HL-60 (cell line): ENCODE measurements around the gene PTPRR.

Experiments used
- CTCF ChIP-seq: IDR thresholded peaks from one replicate; pipeline ENCODE4 v1.5.1; 2011; ENCODE audit warnings: low read length, control low read depth, inconsistent platforms; ENCODE audit not compliant: insufficient read depth
- GABPA ChIP-seq: IDR thresholded peaks from 2 replicates; pipeline ENCODE4 v1.6.1; 2012; ENCODE audit warnings: low read depth

- TF ChIP-seq CTCF = no peak
- TF ChIP-seq GABPA = no peak
Observed at GRCh38 chr12:70796989-70797388, 123.5 kb downstream of the PTPRR start.
